Transverse colon (tissue), 4 donors: ENCODE data around the gene ARVCF. TPM values are rescaled to one million over a fixed set of nuclear protein-coding genes. Genes with fewer than 3 reads are reported as not detected.

Experiments
- DNase-seq: peaks from one replicate; pipeline ENCODE4 v3.0.0-alpha.2; 2019
- H3K27ac ChIP-seq, 4 donors: fragments of 200-600 bp; sonication (generic); 2 replicates each; pipeline ENCODE4 v1.5.1; 2016 to 2018; ENCODE audit warnings: inconsistent platforms in 4 of 4
- H3K27me3 ChIP-seq: fragments of 200-600 bp; sonication (generic); 2 replicates; pipeline ENCODE4 v1.5.1; 2017; ENCODE audit warnings: inconsistent platforms
- H3K36me3 ChIP-seq, 4 donors: fragments of 200-600 bp; sonication (generic); 2 replicates each; pipeline ENCODE4 v1.5.1; 2017 to 2019; ENCODE audit warnings: inconsistent platforms in 4 of 4
- H3K4me1 ChIP-seq, 4 donors: fragments of 200-600 bp; sonication (generic); 2 replicates each; pipeline ENCODE4 v1.5.1; 2017 to 2020; ENCODE audit warnings: inconsistent platforms in 4 of 4
- H3K4me3 ChIP-seq, 4 donors: fragments of 200-600 bp; sonication (generic); 1 replicate in 1 of 4; 2 replicates in 3 of 4; pipeline versions ENCODE4 v1.5.1 to v1.6.1; 2017 to 2019; ENCODE audit warnings: inconsistent platforms in 4 of 4
- H3K9me3 ChIP-seq, 2 donors: fragments of 200-600 bp; sonication (generic); 2 replicates each; pipeline ENCODE4 v1.5.1; 2017 to 2019; ENCODE audit warnings: inconsistent platforms in 2 of 2
- CTCF ChIP-seq, 5 experiments: fragments of 200-600 bp in 3 of 5; fragments of 450-650 bp in 2 of 5; sonication (generic) in 3 of 5; IDR thresholded peaks; 1 replicate in 2 of 5; 2 replicates in 3 of 5; pipeline ENCODE4 v1.5.1; 2016 to 2017; ENCODE audit warnings: antibody characterized with exemption in 5 of 5, inconsistent platforms in 3 of 5, mild to moderate bottlenecking in 2 of 5, moderate library complexity in 1 of 5
- EP300 ChIP-seq: sonication (generic); formaldehyde crosslinking; IDR thresholded peaks from one replicate; pipeline ENCODE4 v1.6.1; 2017; ENCODE audit warnings: antibody characterized with exemption, low read depth
- POLR2A ChIP-seq: fragments of 450-650 bp; IDR thresholded peaks from one replicate; pipeline ENCODE4 v1.6.1; 2016; ENCODE audit warnings: antibody characterized with exemption, mild to moderate bottlenecking, moderate library complexity
- POLR2AphosphoS5 ChIP-seq, 3 donors: sonication (generic); formaldehyde crosslinking; IDR thresholded peaks; one replicate each; pipeline ENCODE4 v1.6.1; 2016; ENCODE audit warnings: antibody characterized with exemption in 3 of 3
- WGBS, 2 donors: methylation state at CpG; one replicate each; pipeline ENCODE4 v1.1.5; 2018; ENCODE audit warnings: low coverage in 1 of 2; 5-methylcytosine and 5-hydroxymethylcytosine counted together
- in situ Hi-C, 4 donors: fragments of 200-750 bp; cut with MboI; loops; one replicate each; pipeline versions ENCODE4 v1.15.0 to v1.15.1; 2017; ENCODE audit warnings: low sequenced_read_pairs in 3 of 4, low pct_ligation_motif_present in 1 of 4, low pct_unique_long_range_greater_than_20kb in 1 of 4
- intact Hi-C: fragments of 100-400 bp; cut with DNase I; formaldehyde crosslinking; loops from one replicate; pipeline ENCODE4 v1.15.1; 2023; ENCODE audit warnings: low total_unique reads
- total RNA-seq, 4 donors: library from RNA; depleted of rRNA; stranded (reverse); fragments of >200 nt; gene quantifications; one replicate each; pipeline ENCODE4 v1.1.0, GENCODE V29; 2016

ARVCF gene
- total RNA-seq, 4 donors from 2014 or later, result 15.3 to 81.6 (median 19.3) TPM

DNA sequence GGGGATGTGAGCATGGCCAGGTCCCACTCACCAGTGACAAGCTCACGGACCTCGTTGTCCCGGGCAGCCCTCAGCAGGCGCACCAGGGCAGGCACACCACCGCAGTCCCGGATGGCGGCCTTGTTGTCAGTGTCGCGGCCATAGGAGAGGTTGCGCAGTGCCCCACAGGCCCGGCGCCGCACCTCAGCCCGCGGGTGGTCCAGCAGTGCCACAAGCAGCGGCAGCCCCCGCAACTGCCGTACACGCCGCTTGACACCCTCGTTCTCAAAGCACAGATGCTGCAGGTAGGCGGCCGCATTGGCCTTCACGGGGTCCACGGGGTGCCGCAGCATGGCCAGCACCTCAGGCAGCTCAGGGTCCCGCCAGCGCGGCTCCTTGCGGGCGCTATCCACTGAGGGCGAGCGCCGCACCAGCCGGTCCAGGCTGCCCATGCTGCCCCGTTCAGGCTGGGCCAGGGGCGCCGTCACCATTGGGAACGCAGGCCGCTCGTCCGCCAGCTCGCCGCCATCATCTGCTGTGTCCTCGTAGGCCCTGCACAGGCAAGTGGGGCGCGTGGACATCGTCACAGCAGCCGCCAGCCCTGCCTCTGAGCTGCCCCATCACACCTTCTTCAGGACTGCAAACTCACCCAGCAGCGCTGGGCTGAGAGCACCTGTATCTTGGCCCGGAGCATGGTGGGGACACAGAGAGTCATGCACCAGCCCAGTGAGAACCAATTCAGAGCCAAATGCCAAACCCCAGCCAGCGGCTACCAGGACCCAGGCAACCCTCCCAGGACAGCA is 36.7 kb downstream of the ARVCF start:
- Histone ChIP-seq H3K27ac (no peak overlapping the region), H3K4me1 (peaks cover 0 to 4% (median 1%) of the 10 kb centered on the region in 4 donors), H3K9me3 (no peaks in the 10 kb centered on the region), H3K4me3 (no peak overlapping the region), H3K27me3 (no peaks in the 10 kb centered on the region), H3K36me3 (no peaks in the 10 kb centered on the region)
- in situ Hi-C loops, result no loop called here
- WGBS, 2 donors, result 94% methylated on average over 48 of the region's 52 CpGs; no CpG with 5 or more reads in 1 of the 2 donors
- intact Hi-C loops, result loop anchor here (10.0 kb wide), 1 partner anchor 145 kb away; no protein-coding TSS in a partner anchor
- no peak for TF ChIP-seq POLR2AphosphoS5 (IDR thresholded peaks at IDR 0.05)
- TF ChIP-seq CTCF (IDR thresholded peaks at IDR 0.05), result no peak
- TF ChIP-seq EP300, result no peak
- no peak for TF ChIP-seq POLR2A
- no peak for DNase-seq

DNA sequence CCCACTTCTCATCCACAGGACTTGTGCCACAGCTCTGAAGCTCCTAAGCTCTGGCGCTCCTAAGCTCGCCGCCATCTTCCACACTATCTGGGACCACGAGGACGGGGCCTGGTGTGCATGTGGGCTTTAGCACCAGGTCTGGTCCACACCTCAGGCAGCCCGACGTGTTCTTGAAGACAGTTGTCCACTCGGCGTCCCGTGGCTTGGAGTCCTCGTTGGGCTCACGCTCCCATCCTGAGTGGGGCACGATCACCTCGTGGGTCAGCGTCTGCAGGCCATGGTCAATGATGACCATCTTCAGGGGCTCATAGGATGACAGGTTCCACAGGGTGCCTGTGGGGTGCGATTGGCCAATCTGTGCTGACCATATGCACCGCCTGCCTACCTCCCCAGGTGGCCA is 37.9 kb downstream of the ARVCF start:
- in situ Hi-C loops (no loop called here), intact Hi-C loops (loop anchor here (10.0 kb wide), 1 partner anchor 146 kb away; no protein-coding TSS in a partner anchor)
- Histone ChIP-seq H3K27me3 (no peaks in the 10 kb centered on the region), H3K36me3 (no peaks in the 10 kb centered on the region), H3K27ac (no peak overlapping the region), H3K9me3 (no peaks in the 10 kb centered on the region), H3K4me3 (no peak overlapping the region), H3K4me1 (no peaks in the 10 kb centered on the region)
- TF ChIP-seq POLR2A (no peak), EP300 (no peak), POLR2AphosphoS5 (IDR thresholded peaks at IDR 0.05) (no peak), CTCF (IDR thresholded peaks at IDR 0.05) (no peak)
- WGBS, 2 donors, result 96% methylated on average over 13 of the region's 17 CpGs; no CpG with 5 or more reads in 1 of the 2 donors
- no peak for DNase-seq

GRCh38 chr22:19977296-19978243 is 39.1 kb downstream of the ARVCF start:
- TF ChIP-seq POLR2AphosphoS5 (IDR thresholded peaks at IDR 0.05) (no peak), EP300 (no peak), CTCF (IDR thresholded peaks at IDR 0.05) (no peak), POLR2A (no peak)
- H3K27me3 ChIP-seq, result no peaks in the 10 kb centered on the region
- H3K36me3 ChIP-seq, result no peaks in the 10 kb centered on the region
- no peak overlapping the region for H3K4me3 ChIP-seq
- no peak for DNase-seq
- in situ Hi-C loops, result no loop called here
- intact Hi-C loops, result loop anchor here (10.0 kb wide), 1 partner anchor 147 kb away; no protein-coding TSS in a partner anchor
- no peaks in the 10 kb centered on the region for H3K4me1 ChIP-seq
- no peaks in the 10 kb centered on the region for H3K9me3 ChIP-seq
- no peak overlapping the region for H3K27ac ChIP-seq
- WGBS, 2 donors, result 88 to 100% methylated on average over 1 to 32 of the region's 32 CpGs

DNA sequence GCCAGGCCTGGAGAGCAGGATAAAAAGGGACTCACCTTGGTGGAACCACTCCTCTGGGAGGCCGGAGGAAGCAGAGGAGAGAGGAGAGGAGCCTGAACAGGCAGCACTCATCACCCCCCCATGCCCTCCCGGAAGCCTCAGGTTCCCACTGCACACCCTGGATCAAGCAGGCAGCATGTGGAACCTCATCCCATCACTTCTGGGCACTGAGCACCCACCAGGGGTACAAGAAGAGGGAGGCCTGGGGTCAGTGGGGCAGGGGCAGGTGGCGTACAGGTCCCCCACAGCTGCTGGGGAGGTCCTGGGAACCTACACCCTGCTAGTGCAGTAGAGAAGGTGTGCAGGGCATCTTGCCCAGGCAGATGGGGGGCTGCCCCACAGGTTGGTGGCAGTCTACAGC is 40.0 kb downstream of the ARVCF start:
- no peaks in the 10 kb centered on the region for H3K36me3 ChIP-seq
- H3K27ac ChIP-seq, result no peak overlapping the region
- DNase-seq, result no peak
- in situ Hi-C loops (no loop called here), intact Hi-C loops (loop anchor here (10.0 kb wide), 1 partner anchor 148 kb away; no protein-coding TSS in a partner anchor)
- no peak for TF ChIP-seq EP300
- TF ChIP-seq CTCF (IDR thresholded peaks at IDR 0.05), result no peak
- no peak for TF ChIP-seq POLR2A
- TF ChIP-seq POLR2AphosphoS5 (IDR thresholded peaks at IDR 0.05), result no peak
- no peak overlapping the region for H3K4me3 ChIP-seq
- H3K9me3 ChIP-seq, result no peaks in the 10 kb centered on the region
- no peaks in the 10 kb centered on the region for H3K27me3 ChIP-seq
- 88% methylated on average over 3 of the region's 3 CpGs; no CpG with 5 or more reads in 1 of the 2 donors for WGBS, 2 donors
- H3K4me1 ChIP-seq, result no peaks in the 10 kb centered on the region
